GM18868 (cell line): Measurements from ENCODE around the gene UBE2D2.
A peak's percentile ranks its signal among the peaks of the same experiment; 100 is the strongest.

Experiments used
- ATAC-seq: cut with Tn5 transposase; IDR thresholded peaks from one replicate; pipeline ENCODE4 v1.9.1; 2021; ENCODE audit warnings: mild to moderate bottlenecking, moderate library complexity; ENCODE audit not compliant: unreplicated experiment

Gene UBE2D2

GRCh38 chr5:139646111-139646510 is 85.0 kb downstream of the UBE2D2 start:
- no peak for ATAC-seq

GRCh38 chr5:139646912-139647505 is 85.9 kb downstream of the UBE2D2 start:
- ATAC-seq, result no peak

GRCh38 chr5:139647506-139648204 is 86.5 kb downstream of the UBE2D2 start:
- no peak for ATAC-seq

- no peak for ATAC-seq
Observed at GRCh38 chr5:139648205-139649081, 87.3 kb downstream of the UBE2D2 start, which contains the start of gene CXXC5. Gene CXXC5, plus strand, starts transcription at chr5:139648349. Its CDS starts 32,175 bp downstream, at chr5:139680524.

DNA sequence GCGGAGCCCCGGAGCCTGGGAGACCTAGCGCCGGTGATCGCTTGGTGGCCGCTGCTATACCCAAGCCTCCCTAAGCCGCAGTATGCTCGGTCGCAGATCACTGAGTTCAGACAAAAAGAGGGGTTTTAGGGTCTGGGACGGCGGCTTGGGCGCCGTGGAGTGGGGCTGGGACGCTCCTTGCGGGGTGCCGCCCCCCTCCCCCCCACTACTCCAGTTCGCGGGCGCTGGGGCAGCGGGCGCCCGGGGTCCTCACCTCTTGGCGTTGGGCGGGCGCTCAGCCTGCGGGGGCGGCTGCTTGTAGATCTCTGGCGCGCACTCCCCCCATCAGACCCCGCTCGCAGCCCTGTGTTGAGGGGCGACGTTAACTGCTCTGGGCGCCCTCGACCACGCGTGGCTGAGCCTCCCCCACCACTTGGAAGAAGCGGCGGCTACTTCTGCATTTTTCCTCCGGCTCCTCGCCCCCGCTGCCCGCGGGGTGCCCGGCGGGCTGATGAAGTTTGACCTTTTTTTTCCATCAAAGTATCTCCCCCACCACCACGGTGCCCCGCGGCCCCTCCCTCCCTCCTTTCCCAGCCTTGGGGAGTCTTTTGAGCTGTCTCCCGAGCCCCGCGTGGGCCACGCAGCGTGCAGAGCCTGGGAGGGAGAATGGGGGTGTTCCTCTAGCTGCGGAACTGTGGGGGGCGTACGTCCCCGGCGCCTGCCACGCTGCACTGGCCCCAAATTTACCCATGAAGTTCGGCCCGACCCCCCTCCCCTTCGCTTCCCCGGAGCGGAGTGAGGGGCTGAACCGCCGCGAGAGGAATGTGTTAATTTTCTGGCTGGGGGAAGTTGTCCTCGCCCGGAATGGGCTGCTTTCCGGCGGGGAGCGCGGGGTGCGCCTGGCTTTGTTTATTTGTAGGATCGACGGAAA is 88.2 kb downstream of the UBE2D2 start:
- ATAC-seq, result no peak

GRCh38 chr5:139650031-139650688 is 89.0 kb downstream of the UBE2D2 start:
- ATAC-seq, result no peak

DNA sequence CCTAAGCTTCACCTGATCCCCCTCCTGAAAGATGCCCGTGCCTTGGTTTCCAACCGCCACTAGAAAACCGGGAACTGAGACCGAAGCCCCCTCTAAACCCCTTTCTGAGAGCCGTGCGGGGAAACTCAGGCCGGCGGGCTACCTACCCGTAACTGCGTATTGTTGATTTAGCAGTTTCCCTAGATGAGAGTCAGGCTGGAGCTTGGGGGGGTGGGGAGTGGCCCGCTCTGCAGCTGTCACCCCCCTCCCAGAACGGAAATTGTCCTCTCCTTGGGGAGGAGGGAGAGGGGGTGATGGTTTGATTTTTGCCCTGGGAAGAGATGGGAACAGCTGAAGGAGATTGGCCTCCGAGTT is 89.5 kb downstream of the UBE2D2 start:
- no peak for ATAC-seq

- ATAC-seq, result no peak
Observed at GRCh38 chr5:139651043-139651834, 90.1 kb downstream of the UBE2D2 start.

DNA sequence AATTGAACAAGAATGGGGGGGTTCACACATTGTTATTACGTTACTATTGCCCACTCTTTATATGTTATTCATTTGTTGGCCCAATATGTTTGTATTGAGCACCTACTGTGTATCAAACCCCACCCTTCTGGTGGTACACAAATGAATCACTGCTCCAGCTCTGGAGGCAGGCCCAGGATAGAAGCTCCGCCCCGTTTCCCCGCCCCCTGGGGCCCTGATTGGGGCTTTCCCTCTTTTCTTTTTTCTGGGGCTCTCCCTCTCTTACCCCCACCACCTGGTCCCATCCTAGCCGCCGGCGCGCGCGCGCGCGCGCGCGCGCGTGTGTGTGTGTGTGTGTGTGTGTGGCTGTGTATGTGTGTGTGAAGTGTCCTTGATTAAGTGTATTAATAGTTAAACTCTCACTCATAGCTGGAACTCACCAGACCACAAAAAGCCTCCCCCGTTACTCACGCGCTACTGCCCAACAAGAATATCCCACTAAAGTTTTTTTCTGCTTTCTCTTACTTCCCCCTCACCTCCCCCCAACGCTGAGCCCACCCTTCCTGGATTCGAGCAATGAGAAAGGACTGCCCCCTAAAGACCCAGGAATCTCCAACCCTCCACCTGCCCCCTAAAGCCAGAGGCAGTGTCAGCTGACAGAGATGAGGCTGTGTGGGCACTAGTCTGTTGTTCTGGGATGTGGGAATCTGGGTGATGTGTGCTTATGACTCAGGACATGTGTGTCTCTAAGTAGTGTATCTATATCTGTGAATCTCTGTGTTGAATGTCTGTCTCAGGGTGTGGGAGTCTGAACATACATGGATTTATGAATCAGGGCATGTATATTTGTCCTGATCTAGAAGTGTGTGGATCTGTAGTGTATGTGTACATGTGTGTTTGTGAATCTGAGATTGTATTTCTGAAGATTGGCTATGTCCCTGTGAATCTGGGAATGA is 91.0 kb downstream of the UBE2D2 start:
- peak; percentile 36 for ATAC-seq

- ATAC-seq, result peak; percentile 43
Observed at GRCh38 chr5:139652788-139653241, 91.7 kb downstream of the UBE2D2 start.

DNA sequence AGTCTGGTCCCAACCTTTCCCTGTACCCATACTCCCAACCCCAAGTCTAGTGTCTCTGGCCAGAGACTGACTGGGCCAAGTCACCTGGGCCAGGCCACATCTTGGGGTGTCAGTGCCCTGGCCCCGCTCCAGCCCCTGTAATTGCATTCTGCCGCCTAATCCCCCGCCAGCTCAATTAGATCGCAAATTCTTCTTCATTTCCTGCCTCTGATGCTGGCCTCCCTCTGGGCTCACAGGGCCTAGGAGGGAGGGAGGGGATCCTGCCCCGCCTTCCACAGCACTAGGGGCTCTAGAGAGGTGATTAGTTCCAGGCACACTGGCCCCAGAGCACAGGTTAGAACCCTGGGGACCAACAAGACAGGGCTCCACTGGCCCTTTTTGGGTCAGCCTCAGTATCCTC is 92.5 kb downstream of the UBE2D2 start:
- no peak for ATAC-seq

DNA sequence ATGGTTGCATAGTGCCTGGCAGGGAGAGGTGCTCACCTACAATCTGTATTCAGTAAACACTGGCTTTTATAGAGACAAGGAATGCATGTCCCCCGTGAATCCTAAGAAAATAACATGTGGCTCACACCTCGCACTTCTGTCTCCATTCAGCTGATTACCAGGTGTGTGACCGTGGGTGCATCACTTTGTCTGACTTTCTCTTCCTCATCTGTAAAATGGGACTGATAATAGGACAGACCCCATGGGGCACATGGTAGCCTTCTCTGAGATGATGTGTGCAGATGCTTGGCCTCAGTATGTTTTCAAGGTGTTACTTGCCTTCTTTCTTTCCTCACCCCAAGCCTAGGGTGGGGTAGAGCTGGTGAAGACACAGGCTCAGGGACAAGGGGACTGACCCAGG is 93.3 kb downstream of the UBE2D2 start:
- no peak for ATAC-seq

- no peak for ATAC-seq
Observed at GRCh38 chr5:139654871-139655491, 93.8 kb downstream of the UBE2D2 start.

- ATAC-seq, result no peak
Observed at GRCh38 chr5:139655727-139656271, 94.7 kb downstream of the UBE2D2 start.

DNA sequence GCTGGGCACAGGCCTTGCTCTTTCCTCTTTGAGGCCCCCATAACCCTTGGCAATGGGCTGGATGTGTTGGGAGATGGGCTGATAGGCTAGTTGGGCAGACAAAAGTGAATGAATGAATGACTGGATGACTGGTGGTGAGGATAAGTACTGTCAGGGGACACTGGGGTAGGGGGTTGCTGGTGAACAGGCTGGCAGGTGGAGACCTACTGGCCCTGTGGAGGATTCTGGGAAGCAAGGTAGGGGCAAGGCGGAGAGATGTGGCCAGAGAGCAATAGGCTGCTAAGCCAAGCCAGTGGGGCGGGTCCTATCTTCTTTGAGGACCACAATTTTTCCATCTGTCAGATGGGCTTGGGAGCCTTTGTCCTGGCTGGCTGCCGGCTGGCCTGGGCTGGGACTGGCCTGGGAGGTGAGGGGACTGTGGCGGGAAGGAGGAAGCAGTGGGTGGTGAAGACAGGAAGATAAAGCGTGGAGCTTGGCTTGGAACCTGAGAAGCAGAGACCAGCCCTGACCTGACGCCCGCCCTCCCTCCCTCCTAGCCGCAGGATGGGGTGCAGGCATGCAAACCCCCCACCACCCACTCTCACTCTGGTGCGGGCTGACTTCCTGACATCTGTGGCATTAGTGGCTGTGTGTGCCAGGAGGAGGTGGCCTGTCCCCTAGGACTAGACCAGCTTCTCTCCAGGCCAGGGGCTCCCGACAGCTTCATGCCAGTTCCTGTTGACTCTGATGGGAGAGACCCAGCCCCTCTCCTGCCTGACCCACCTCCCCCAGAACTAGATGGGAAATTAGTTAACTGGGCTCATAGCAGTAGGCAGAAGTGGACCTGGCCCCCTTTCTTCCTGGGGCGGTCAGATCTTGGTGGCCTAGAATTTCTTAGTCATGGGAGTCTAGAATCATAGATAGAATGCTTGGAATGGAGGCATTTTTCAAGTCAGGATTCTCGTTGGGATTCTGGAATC is 96.5 kb downstream of the UBE2D2 start:
- no peak for ATAC-seq

DNA sequence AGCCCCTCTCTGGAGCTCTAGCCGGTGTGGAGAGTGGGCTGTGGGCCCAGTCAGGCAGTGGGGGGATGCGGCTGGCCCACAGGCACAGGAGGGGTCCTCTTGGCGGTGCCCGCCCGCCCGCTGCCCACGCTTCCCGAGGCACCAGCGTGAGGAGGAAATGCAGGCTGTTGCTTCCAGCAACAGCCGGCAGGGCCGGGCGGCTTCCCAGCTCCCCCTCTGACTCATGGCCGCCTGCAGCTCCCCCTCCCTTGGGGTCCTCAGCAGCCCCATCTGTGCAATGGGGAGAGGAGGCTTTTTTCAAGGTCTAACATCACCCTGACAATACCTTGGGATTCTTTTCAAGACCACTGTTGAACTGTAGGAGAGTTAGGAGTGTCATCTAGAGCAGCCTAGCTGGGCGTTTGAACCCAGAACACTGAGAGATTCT is 97.4 kb downstream of the UBE2D2 start:
- no peak for ATAC-seq
